GM23338 (cell line): ENCODE data around the gene FAAP100. TPM values are rescaled to one million over a fixed set of nuclear protein-coding genes. Genes with fewer than 3 reads are reported as not detected.

Experiments used
- ATAC-seq: fragments of 200-7000 bp; cut with Tn5 transposase; 3 replicates; pipeline ENCODE4 v1.9.1; 2020
- DNase-seq: peaks from one replicate; pipeline ENCODE4 v3.0.0-alpha.2; 2015; ENCODE audit warnings: low spot score
- H2AFZ ChIP-seq: fragments of 200-600 bp; sonication (generic); 2 replicates; pipeline ENCODE4 v1.8.0; 2016; ENCODE audit warnings: antibody characterized with exemption, mild to moderate bottlenecking, moderate library complexity
- H3F3A ChIP-seq: fragments of 200-600 bp; sonication (generic); replicated peaks from 2 replicates; pipeline ENCODE4 v1.8.0; 2017; ENCODE audit warnings: antibody characterized with exemption, mixed run types, low read depth
- H3K27ac ChIP-seq: fragments of 200-600 bp; sonication (generic); 2 replicates; pipeline ENCODE4 v1.6.1; 2016; ENCODE audit warnings: low read depth
- H3K27me3 ChIP-seq: fragments of 200-600 bp; sonication (generic); 2 replicates; pipeline ENCODE4 v1.8.0; 2016; ENCODE audit warnings: mild to moderate bottlenecking, mixed run types, moderate library complexity; ENCODE audit not compliant: insufficient read depth
- H3K36me3 ChIP-seq: fragments of 200-600 bp; sonication (generic); 2 replicates; pipeline ENCODE4 v1.8.0; 2016; ENCODE audit warnings: mild to moderate bottlenecking; ENCODE audit not compliant: insufficient read depth
- H3K4me1 ChIP-seq: fragments of 200-600 bp; sonication (generic); 2 replicates; pipeline ENCODE4 v1.8.0; 2016; ENCODE audit warnings: mild to moderate bottlenecking, moderate library complexity; ENCODE audit not compliant: insufficient read depth
- H3K4me2 ChIP-seq: fragments of 200-600 bp; sonication (generic); 2 replicates; pipeline ENCODE4 v1.7.1; 2017; ENCODE audit warnings: mixed run types
- H3K4me3 ChIP-seq: fragments of 200-600 bp; sonication (generic); 2 replicates; pipeline ENCODE4 v1.6.1; 2016; ENCODE audit warnings: mixed run types
- H3K79me2 ChIP-seq: fragments of 200-600 bp; sonication (generic); replicated peaks from 2 replicates; pipeline ENCODE4 v1.8.0; 2017; ENCODE audit warnings: mild to moderate bottlenecking; ENCODE audit not compliant: insufficient read depth
- H3K9me2 ChIP-seq: fragments of 200-600 bp; sonication (generic); 2 replicates; pipeline ENCODE4 v1.8.0; 2017; ENCODE audit not compliant: insufficient read depth
- H4K20me1 ChIP-seq: fragments of 200-600 bp; sonication (generic); replicated peaks from 2 replicates; pipeline ENCODE4 v1.8.0; 2017; ENCODE audit warnings: mild to moderate bottlenecking; ENCODE audit not compliant: insufficient read depth
- H3K27ac Mint-ChIP-seq: 2 replicates; pipeline ENCODE4 v1.8.0; 2020; ENCODE audit warnings: inconsistent platforms, mild to moderate bottlenecking, moderate library complexity, mixed read lengths
- H3K27me3 Mint-ChIP-seq: 3 replicates; pipeline ENCODE4 v1.8.0; 2022; ENCODE audit warnings: low read depth, mild to moderate bottlenecking, moderate library complexity, mixed read lengths, inconsistent platforms; ENCODE audit not compliant: insufficient read depth, poor library complexity
- H3K36me3 Mint-ChIP-seq: 3 replicates; pipeline ENCODE4 v1.8.0; 2021; ENCODE audit warnings: low read depth, mild to moderate bottlenecking, inconsistent platforms, moderate library complexity, mixed read lengths
- H3K4me1 Mint-ChIP-seq: 3 replicates; pipeline ENCODE4 v1.8.0; 2020; ENCODE audit warnings: mild to moderate bottlenecking, inconsistent platforms, mixed read lengths
- H3K4me3 Mint-ChIP-seq: 3 replicates; pipeline ENCODE4 v1.8.0; 2021; ENCODE audit warnings: moderate library complexity, mild to moderate bottlenecking, inconsistent platforms, mixed read lengths
- H3K9me3 Mint-ChIP-seq: 3 replicates; pipeline ENCODE4 v1.8.0; 2020; ENCODE audit warnings: moderate library complexity, mild to moderate bottlenecking, inconsistent platforms, mixed read lengths
- CREB1 ChIP-seq: fragments of 250-450 bp; sonication (Bioruptor Pico); IDR thresholded peaks from 2 replicates; pipeline ENCODE4 v1.5.0; 2020; ENCODE audit warnings: low read depth, mild to moderate bottlenecking, moderate library complexity
- EZH2 ChIP-seq: fragments of 200-600 bp; sonication (generic); IDR thresholded peaks from one replicate; pipeline ENCODE4 v1.8.0; 2017; ENCODE audit warnings: antibody characterized with exemption, mild to moderate bottlenecking, low read depth; ENCODE audit not compliant: unreplicated experiment
- EZH2phosphoT487 ChIP-seq: fragments of 200-600 bp; sonication (generic); IDR thresholded peaks from one replicate; pipeline ENCODE4 v1.8.1; 2018; ENCODE audit warnings: antibody characterized with exemption; ENCODE audit not compliant: unreplicated experiment
- JUNB ChIP-seq: IDR thresholded peaks from one replicate; pipeline ENCODE4 v1.6.1; 2016; ENCODE audit warnings: antibody characterized with exemption; ENCODE audit not compliant: unreplicated experiment
- NANOG ChIP-seq: IDR thresholded peaks from 2 replicates; pipeline ENCODE4 v1.6.1; 2016; ENCODE audit warnings: antibody characterized with exemption, borderline replicate concordance
- POLR2AphosphoS5 ChIP-seq: IDR thresholded peaks from 2 replicates; pipeline ENCODE4 v1.6.1; 2016; ENCODE audit warnings: antibody characterized with exemption, low read depth
- REST ChIP-seq: IDR thresholded peaks from one replicate; pipeline ENCODE4 v1.6.1; 2018; ENCODE audit warnings: antibody characterized with exemption; ENCODE audit not compliant: unreplicated experiment
- STAT1 ChIP-seq: IDR thresholded peaks from one replicate; pipeline ENCODE4 v1.6.1; 2016; ENCODE audit warnings: antibody characterized with exemption; ENCODE audit not compliant: unreplicated experiment
- ZNF114 ChIP-seq: fragments of 250-450 bp; sonication (Bioruptor Pico); IDR thresholded peaks from 2 replicates; pipeline ENCODE4 v1.5.0; 2020; ENCODE audit warnings: mild to moderate bottlenecking, moderate library complexity
- ZNF331 ChIP-seq: fragments of 250-450 bp; sonication (Bioruptor Pico); IDR thresholded peaks from 2 replicates; pipeline ENCODE4 v1.5.0; 2020; ENCODE audit warnings: low read depth, mild to moderate bottlenecking, moderate library complexity
- ZNF462 ChIP-seq: fragments of 250-450 bp; sonication (Bioruptor Pico); IDR thresholded peaks from 2 replicates; pipeline ENCODE4 v1.5.0; 2020; ENCODE audit warnings: mild to moderate bottlenecking, moderate library complexity
- polyA plus RNA-seq: library from polyadenylated mRNA; unstranded; fragments of >200 nt; fragmentation: Nextera tagmentation; extraction: Ambion mirVana; gene quantifications from 2 replicates; pipeline ENCODE4 v1.2.1, GENCODE V29; 2016
- total RNA-seq: library from RNA; depleted of rRNA; stranded (reverse); fragments of >200 nt; shearing (Covaris generic); gene quantifications from 2 replicates; pipeline ENCODE4 v1.2.3, GENCODE V29; 2014
- TF ChIP-seq, protein P1 (sequence below), 2 experiments: fragments of 200-600 bp in 1 of 2; sonication (generic) in 1 of 2; conservative IDR thresholded peaks; 2 replicates each; pipeline versions ENCODE4 v1.5.1 to v1.6.1; 2016 to 2017; ENCODE audit warnings: antibody characterized with exemption in 2 of 2, low read depth in 2 of 2, mild to moderate bottlenecking in 2 of 2, moderate library complexity in 1 of 2
- TF ChIP-seq, protein P2 (sequence below): IDR thresholded peaks from 2 replicates; pipeline ENCODE4 v1.6.1; 2016; ENCODE audit warnings: antibody characterized with exemption

The FAAP100 gene
- total and polyA plus RNA-seq, 2 experiments from 2014 or later: 16.0 to 50.5 TPM

GRCh38 chr17:81529437-81529803 is 22.7 kb downstream of the FAAP100 start:
- no peak overlapping the region for H3K27ac ChIP-seq
- H3K9me2 ChIP-seq: 0 out of 2 replicates have a peak, but pooled peaks cover 4% of the 10 kb centered on the region
- Mint-ChIP-seq H3K4me3 (no peak overlapping the region), H3K27me3 (peaks cover 24% of the 10 kb centered on the region), H3K4me1 (no peaks in the 10 kb centered on the region), H3K27ac (no peak overlapping the region), H3K9me3 (no peaks in the 10 kb centered on the region), H3K36me3 (no peaks in the 10 kb centered on the region)
- ATAC-seq: no peak
- H3K4me1 ChIP-seq: no peaks in the 10 kb centered on the region
- DNase-seq: no peak
- no peak overlapping the region for H2AFZ ChIP-seq
- H3F3A ChIP-seq: no peaks in the 10 kb centered on the region
- H3K27me3 ChIP-seq: peaks cover 9% of the 10 kb centered on the region; the same call in 1 of the 2 replicates
- H3K79me2 ChIP-seq: no peaks in the 10 kb centered on the region
- H3K4me3 ChIP-seq: no peak overlapping the region
- no peak overlapping the region for H3K4me2 ChIP-seq
- H4K20me1 ChIP-seq: no peaks in the 10 kb centered on the region
- H3K36me3 ChIP-seq: no peaks in the 10 kb centered on the region
- no peak for TF ChIP-seq POLR2AphosphoS5
- no peak for TF ChIP-seq EZH2phosphoT487
- no peak for TF ChIP-seq ZNF331 (CRISPR knock-in tag)
- no peak for TF ChIP-seq REST
- TF ChIP-seq, protein P1, sequence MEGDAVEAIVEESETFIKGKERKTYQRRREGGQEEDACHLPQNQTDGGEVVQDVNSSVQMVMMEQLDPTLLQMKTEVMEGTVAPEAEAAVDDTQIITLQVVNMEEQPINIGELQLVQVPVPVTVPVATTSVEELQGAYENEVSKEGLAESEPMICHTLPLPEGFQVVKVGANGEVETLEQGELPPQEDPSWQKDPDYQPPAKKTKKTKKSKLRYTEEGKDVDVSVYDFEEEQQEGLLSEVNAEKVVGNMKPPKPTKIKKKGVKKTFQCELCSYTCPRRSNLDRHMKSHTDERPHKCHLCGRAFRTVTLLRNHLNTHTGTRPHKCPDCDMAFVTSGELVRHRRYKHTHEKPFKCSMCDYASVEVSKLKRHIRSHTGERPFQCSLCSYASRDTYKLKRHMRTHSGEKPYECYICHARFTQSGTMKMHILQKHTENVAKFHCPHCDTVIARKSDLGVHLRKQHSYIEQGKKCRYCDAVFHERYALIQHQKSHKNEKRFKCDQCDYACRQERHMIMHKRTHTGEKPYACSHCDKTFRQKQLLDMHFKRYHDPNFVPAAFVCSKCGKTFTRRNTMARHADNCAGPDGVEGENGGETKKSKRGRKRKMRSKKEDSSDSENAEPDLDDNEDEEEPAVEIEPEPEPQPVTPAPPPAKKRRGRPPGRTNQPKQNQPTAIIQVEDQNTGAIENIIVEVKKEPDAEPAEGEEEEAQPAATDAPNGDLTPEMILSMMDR (conservative IDR thresholded peaks at IDR 0.05; ENCODE audit: low read depth in 2 of 2): no peak
- TF ChIP-seq, protein P2, sequence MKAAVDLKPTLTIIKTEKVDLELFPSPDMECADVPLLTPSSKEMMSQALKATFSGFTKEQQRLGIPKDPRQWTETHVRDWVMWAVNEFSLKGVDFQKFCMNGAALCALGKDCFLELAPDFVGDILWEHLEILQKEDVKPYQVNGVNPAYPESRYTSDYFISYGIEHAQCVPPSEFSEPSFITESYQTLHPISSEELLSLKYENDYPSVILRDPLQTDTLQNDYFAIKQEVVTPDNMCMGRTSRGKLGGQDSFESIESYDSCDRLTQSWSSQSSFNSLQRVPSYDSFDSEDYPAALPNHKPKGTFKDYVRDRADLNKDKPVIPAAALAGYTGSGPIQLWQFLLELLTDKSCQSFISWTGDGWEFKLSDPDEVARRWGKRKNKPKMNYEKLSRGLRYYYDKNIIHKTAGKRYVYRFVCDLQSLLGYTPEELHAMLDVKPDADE: no peak
- TF ChIP-seq STAT1: no peak
- no peak for TF ChIP-seq CREB1 (CRISPR knock-in tag)
- no peak for TF ChIP-seq ZNF114 (CRISPR knock-in tag)
- no peak for TF ChIP-seq JUNB
- no peak for TF ChIP-seq EZH2
- no peak for TF ChIP-seq NANOG
- TF ChIP-seq ZNF462 (CRISPR knock-in tag): no peak
